Liver (tissue), 9 donors: ENCODE results near the gene HIPK2. TPM values are rescaled to one million over a fixed set of nuclear protein-coding genes. Genes with fewer than 3 reads are reported as not detected.

ENCODE experiments used
- DNase-seq: peaks from one replicate; pipeline ENCODE4 v3.0.0-alpha.2; 2017; ENCODE audit warnings: low spot score
- H3K27ac ChIP-seq, 2 donors: one replicate each; pipeline ENCODE4 v1.7.0; 2013; ENCODE audit warnings: inconsistent platforms in 2 of 2, low read length in 2 of 2, control low read depth in 1 of 2, low read depth in 1 of 2, mild to moderate bottlenecking in 1 of 2
- H3K27me3 ChIP-seq, 4 donors: one replicate each; pipeline versions ENCODE4 v1.6.1 to v1.7.0; 2013; ENCODE audit warnings: low read length in 3 of 4, inconsistent platforms in 1 of 4, mild to moderate bottlenecking in 1 of 4, moderate library complexity in 1 of 4; ENCODE audit not compliant: control insufficient read depth in 4 of 4, insufficient read depth in 4 of 4
- H3K36me3 ChIP-seq, 4 donors: one replicate each; pipeline versions ENCODE4 v1.6.1 to v1.7.0; 2013; ENCODE audit warnings: low read length in 3 of 4, mild to moderate bottlenecking in 3 of 4, low read depth in 1 of 4, moderate library complexity in 1 of 4; ENCODE audit not compliant: control insufficient read depth in 4 of 4, insufficient read depth in 3 of 4
- H3K4me1 ChIP-seq, 4 donors: one replicate each; pipeline versions ENCODE4 v1.6.1 to v1.7.0; 2013; ENCODE audit warnings: low read length in 3 of 4, mild to moderate bottlenecking in 3 of 4, moderate library complexity in 1 of 4; ENCODE audit not compliant: control insufficient read depth in 4 of 4, insufficient read depth in 4 of 4
- H3K4me3 ChIP-seq, 3 donors: one replicate each; pipeline versions ENCODE4 v1.6.1 to v1.7.0; 2013; ENCODE audit warnings: low read length in 3 of 3, control low read depth in 1 of 3, low read depth in 1 of 3, mild to moderate bottlenecking in 1 of 3
- H3K9ac ChIP-seq, 2 donors: one replicate each; pipeline ENCODE4 v1.7.0; 2013; ENCODE audit warnings: low read length in 2 of 2, mild to moderate bottlenecking in 2 of 2, moderate library complexity in 2 of 2, control low read depth in 1 of 2, low read depth in 1 of 2
- H3K9me3 ChIP-seq, 4 donors: one replicate each; pipeline versions ENCODE4 v1.6.1 to v1.7.0; 2013; ENCODE audit warnings: low read length in 3 of 4; ENCODE audit not compliant: control insufficient read depth in 4 of 4
- ATF3 ChIP-seq: IDR thresholded peaks from 2 replicates; pipeline ENCODE4 v1.6.1; 2016; ENCODE audit warnings: antibody characterized with exemption
- CTCF ChIP-seq: fragments of 150-350 bp; IDR thresholded peaks from 2 replicates; pipeline ENCODE4 v1.5.1; 2017; ENCODE audit warnings: improper control_type of control experiment, low read depth, low read length; ENCODE audit not compliant: missing input control
- EGR1 ChIP-seq, 2 donors: IDR thresholded peaks; 2 replicates each; pipeline ENCODE4 v1.6.1; 2016 to 2018; ENCODE audit warnings: antibody characterized with exemption in 2 of 2, low read depth in 2 of 2
- FOXA1 ChIP-seq: IDR thresholded peaks from 2 replicates; pipeline ENCODE4 v1.6.1; 2016; ENCODE audit warnings: antibody characterized with exemption
- FOXA2 ChIP-seq: IDR thresholded peaks from 2 replicates; pipeline ENCODE4 v1.6.1; 2016; ENCODE audit warnings: antibody characterized with exemption
- GABPA ChIP-seq, 2 donors: IDR thresholded peaks in 1 of 2; conservative IDR thresholded peaks in 1 of 2; 2 replicates each; pipeline ENCODE4 v1.6.1; 2016; ENCODE audit warnings: antibody characterized with exemption in 2 of 2, mild to moderate bottlenecking in 1 of 2, moderate library complexity in 1 of 2
- HNF4A ChIP-seq, 2 donors: conservative IDR thresholded peaks; 2 replicates each; pipeline ENCODE4 v1.6.1; 2016; ENCODE audit warnings: antibody characterized with exemption in 2 of 2, mild to moderate bottlenecking in 2 of 2
- HNF4G ChIP-seq: IDR thresholded peaks from 2 replicates; pipeline ENCODE4 v1.6.1; 2016; ENCODE audit warnings: antibody characterized with exemption
- JUND ChIP-seq, 2 donors: IDR thresholded peaks; 2 replicates each; pipeline ENCODE4 v1.6.1; 2016; ENCODE audit warnings: antibody characterized with exemption in 2 of 2
- MAX ChIP-seq: IDR thresholded peaks from 2 replicates; pipeline ENCODE4 v1.6.1; 2016; ENCODE audit warnings: antibody characterized with exemption
- RAD21 ChIP-seq, 2 donors: IDR thresholded peaks; 2 replicates each; pipeline ENCODE4 v1.6.1; 2016; ENCODE audit warnings: antibody characterized with exemption in 2 of 2, mild to moderate bottlenecking in 2 of 2
- REST ChIP-seq: IDR thresholded peaks from 2 replicates; pipeline ENCODE4 v1.6.1; 2016; ENCODE audit warnings: antibody characterized with exemption, mild to moderate bottlenecking
- SP1 ChIP-seq: IDR thresholded peaks from 2 replicates; pipeline ENCODE4 v1.6.1; 2018; ENCODE audit warnings: antibody characterized with exemption, mild to moderate bottlenecking
- TAF1 ChIP-seq: conservative IDR thresholded peaks from 2 replicates; pipeline ENCODE4 v1.6.1; 2016; ENCODE audit warnings: antibody characterized with exemption, mild to moderate bottlenecking
- YY1 ChIP-seq: IDR thresholded peaks from 2 replicates; pipeline ENCODE4 v1.6.1; 2016; ENCODE audit warnings: antibody characterized with exemption, mild to moderate bottlenecking
- ZBTB33 ChIP-seq: IDR thresholded peaks from 2 replicates; pipeline ENCODE4 v1.6.1; 2016; ENCODE audit warnings: antibody characterized with exemption
- WGBS: extraction: QIAGEN DNeasy Blood & Tissue Kit; methylation state at CpG from one replicate; pipeline ENCODE4 v1.1.7; 2013; 5-methylcytosine and 5-hydroxymethylcytosine counted together
- polyA plus RNA-seq, 2 donors: library from polyadenylated mRNA; stranded (reverse) in 1 of 2; unstranded in 1 of 2; fragments of 200-250 nt in 1 of 2; fragments of >200 nt in 1 of 2; fragmentation: Nextera tagmentation in 1 of 2; extraction: Ambion mirVana in 1 of 2; gene quantifications; one replicate each; pipeline versions ENCODE4 v1.2.1 to v1.2.3, GENCODE V29; 2013 to 2015
- total RNA-seq, 2 donors: library from RNA; depleted of rRNA; stranded (reverse); fragments of >200 nt; gene quantifications; one replicate each; pipeline ENCODE4 v1.2.3, GENCODE V29; 2014
- donor health status: healthy.
- donor health status: healthy.
- donor health status: healthy.
- donor health status: healthy.
- donor health status: healthy.

The HIPK2 gene
- total and polyA plus RNA-seq, 4 donors = 13.1 to 48.8 (median 16.6) TPM

- 99% methylated on average over 3 of the region's 3 CpGs for WGBS
- no peak for DNase-seq
- TF ChIP-seq CTCF = no peak
- TF ChIP-seq SP1 = no peak
- no peak for TF ChIP-seq EGR1 (IDR thresholded peaks at IDR 0.05; ENCODE audit: low read depth in 2 of 2)
- TF ChIP-seq JUND (IDR thresholded peaks at IDR 0.05) = no peak
- TF ChIP-seq ZBTB33 = no peak
- no peak for TF ChIP-seq ATF3
- TF ChIP-seq MAX = no peak
- TF ChIP-seq HNF4A (conservative IDR thresholded peaks at IDR 0.05) = no peak
- TF ChIP-seq RAD21 (IDR thresholded peaks at IDR 0.05) = no peak
- no peak for TF ChIP-seq REST
- TF ChIP-seq FOXA2 = no peak
- TF ChIP-seq FOXA1 = no peak
- no peak for TF ChIP-seq HNF4G
- TF ChIP-seq TAF1 = no peak
- no peak for TF ChIP-seq YY1
- TF ChIP-seq GABPA (IDR thresholded peaks at IDR 0.05 in 1 of 2, conservative IDR thresholded peaks at IDR 0.05 in 1 of 2) = no peak
- Histone ChIP-seq H3K4me3 (no peak overlapping the region), H3K36me3 (peaks cover 35 to 87% (median 55%) of the 10 kb centered on the region in 4 donors), H3K9me3 (no peaks in the 10 kb centered on the region), H3K9ac (no peak overlapping the region), H3K4me1 (no peaks in the 10 kb centered on the region), H3K27me3 (no peaks in the 10 kb centered on the region), H3K27ac (no peak overlapping the region)
Measured at GRCh38 chr7:139580435-139580834, 197.4 kb downstream of the HIPK2 start.
